Body of pancreas (tissue), 4 donors: ENCODE data around the gene NEU3.
"Not testable (repeated sequence)": the region's sequence is repeated elsewhere in the genome, so short reads cannot be mapped to it uniquely, and the experiment has no call there.

ENCODE experiments used
- POLR2A ChIP-seq, 3 donors: fragments of 450-650 bp; IDR thresholded peaks; one replicate each; pipeline ENCODE4 v1.6.1; 2016; ENCODE audit warnings: antibody characterized with exemption in 3 of 3, mild to moderate bottlenecking in 2 of 3
- TF ChIP-seq, protein P1 (sequence below), 7 experiments: fragments of 450-650 bp in 4 of 7; fragments of 200-600 bp in 3 of 7; sonication (generic) in 3 of 7; IDR thresholded peaks; one replicate each; pipeline ENCODE4 v1.5.1; 2016 to 2019; ENCODE audit warnings: antibody characterized with exemption in 7 of 7

- TF ChIP-seq POLR2A (IDR thresholded peaks at IDR 0.05) = not testable (repeated sequence)
- TF ChIP-seq, protein P1, sequence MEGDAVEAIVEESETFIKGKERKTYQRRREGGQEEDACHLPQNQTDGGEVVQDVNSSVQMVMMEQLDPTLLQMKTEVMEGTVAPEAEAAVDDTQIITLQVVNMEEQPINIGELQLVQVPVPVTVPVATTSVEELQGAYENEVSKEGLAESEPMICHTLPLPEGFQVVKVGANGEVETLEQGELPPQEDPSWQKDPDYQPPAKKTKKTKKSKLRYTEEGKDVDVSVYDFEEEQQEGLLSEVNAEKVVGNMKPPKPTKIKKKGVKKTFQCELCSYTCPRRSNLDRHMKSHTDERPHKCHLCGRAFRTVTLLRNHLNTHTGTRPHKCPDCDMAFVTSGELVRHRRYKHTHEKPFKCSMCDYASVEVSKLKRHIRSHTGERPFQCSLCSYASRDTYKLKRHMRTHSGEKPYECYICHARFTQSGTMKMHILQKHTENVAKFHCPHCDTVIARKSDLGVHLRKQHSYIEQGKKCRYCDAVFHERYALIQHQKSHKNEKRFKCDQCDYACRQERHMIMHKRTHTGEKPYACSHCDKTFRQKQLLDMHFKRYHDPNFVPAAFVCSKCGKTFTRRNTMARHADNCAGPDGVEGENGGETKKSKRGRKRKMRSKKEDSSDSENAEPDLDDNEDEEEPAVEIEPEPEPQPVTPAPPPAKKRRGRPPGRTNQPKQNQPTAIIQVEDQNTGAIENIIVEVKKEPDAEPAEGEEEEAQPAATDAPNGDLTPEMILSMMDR (IDR thresholded peaks at IDR 0.05) = not testable (repeated sequence)
Measured at GRCh38 chr11:75049501-75050266, 61.0 kb downstream of the NEU3 start.
